CD14-positive monocyte (primary cell): ENCODE results near the gene GDPGP1. TPM values are rescaled to one million over a fixed set of nuclear protein-coding genes. Genes with fewer than 3 reads are reported as not detected.
A peak's percentile ranks its signal among the peaks of the same experiment; 100 is the strongest.

Experiments used
- DNase-seq, 3 donors: peaks; one replicate each; pipeline ENCODE4 v3.0.0-alpha.2; 2011 to 2022
- H2AFZ ChIP-seq: 2 replicates; pipeline ENCODE4 v1.6.0; 2012; ENCODE audit warnings: mild to moderate bottlenecking, low read depth, low read length, inconsistent platforms; ENCODE audit not compliant: insufficient read depth, poor library complexity, severe bottlenecking
- H3K27ac ChIP-seq, 2 donors: 1 replicate in 1 of 2; 2 replicates in 1 of 2; pipeline ENCODE4 v1.5.1; 2012 to 2013; ENCODE audit warnings: low read length in 2 of 2, control low read depth in 1 of 2, inconsistent platforms in 1 of 2, low read depth in 1 of 2, mild to moderate bottlenecking in 1 of 2
- H3K27me3 ChIP-seq, 2 donors: one replicate each; pipeline versions ENCODE4 v1.6.0 to v1.6.1; 2011 to 2013; ENCODE audit warnings: low read length in 2 of 2; ENCODE audit not compliant: control insufficient read depth in 2 of 2, insufficient read depth in 2 of 2
- H3K36me3 ChIP-seq, 2 donors: replicated peaks in 1 of 2; 1 replicate in 1 of 2; 2 replicates in 1 of 2; pipeline versions ENCODE4 v1.5.1 to v1.6.1; 2012 to 2013; ENCODE audit warnings: low read length in 2 of 2, control low read depth in 1 of 2, inconsistent platforms in 1 of 2, mild to moderate bottlenecking in 1 of 2; ENCODE audit not compliant: insufficient read depth in 2 of 2, control insufficient read depth in 1 of 2
- H3K4me1 ChIP-seq, 2 donors: 1 replicate in 1 of 2; 2 replicates in 1 of 2; pipeline versions ENCODE4 v1.5.1 to v1.6.1; 2012 to 2013; ENCODE audit warnings: low read length in 2 of 2, control low read depth in 1 of 2, inconsistent platforms in 1 of 2, mild to moderate bottlenecking in 1 of 2, moderate library complexity in 1 of 2; ENCODE audit not compliant: insufficient read depth in 2 of 2, control insufficient read depth in 1 of 2
- H3K4me2 ChIP-seq: replicated peaks from 2 replicates; pipeline ENCODE3; 2012; ENCODE audit warnings: low read length, moderate library complexity, mild to moderate bottlenecking; ENCODE audit not compliant: poor library complexity, severe bottlenecking; ENCODE audit errors: extremely low read depth
- H3K4me3 ChIP-seq, 3 experiments: fragments of 200-600 bp in 1 of 3; sonication (generic) in 1 of 3; replicated peaks in 1 of 3; 1 replicate in 2 of 3; 2 replicates in 1 of 3; pipeline ENCODE4 v1.5.1; 2011 to 2013; ENCODE audit warnings: low read length in 3 of 3, mild to moderate bottlenecking in 3 of 3, control low read depth in 2 of 3, low read depth in 2 of 3, inconsistent platforms in 1 of 3, moderate library complexity in 1 of 3
- H3K79me2 ChIP-seq: 2 replicates; pipeline ENCODE4 v1.6.0; 2012; ENCODE audit warnings: mild to moderate bottlenecking, control low read depth, inconsistent platforms, low read length, moderate library complexity; ENCODE audit not compliant: insufficient read depth
- H3K9ac ChIP-seq: 2 replicates; pipeline ENCODE4 v1.6.0; 2017; ENCODE audit warnings: low read length, mild to moderate bottlenecking; ENCODE audit not compliant: insufficient read depth, poor library complexity, severe bottlenecking
- H3K9me3 ChIP-seq, 2 donors: replicated peaks in 1 of 2; 1 replicate in 1 of 2; 2 replicates in 1 of 2; pipeline versions ENCODE4 v1.5.1 to v1.6.1; 2012 to 2013; ENCODE audit warnings: low read length in 2 of 2, control low read depth in 1 of 2; ENCODE audit not compliant: control insufficient read depth in 1 of 2, insufficient read depth in 1 of 2
- H4K20me1 ChIP-seq: 2 replicates; pipeline ENCODE4 v1.6.0; 2012; ENCODE audit warnings: mild to moderate bottlenecking, low read length, control low read depth, moderate library complexity; ENCODE audit not compliant: insufficient read depth
- H3K27ac Mint-ChIP-seq, 7 donors: one replicate each; pipeline ENCODE4 v1.8.0; 2020; ENCODE audit warnings: mild to moderate bottlenecking in 7 of 7, mixed read lengths in 7 of 7, moderate library complexity in 6 of 7, inconsistent platforms in 2 of 7
- H3K27me3 Mint-ChIP-seq, 3 donors: one replicate each; pipeline ENCODE4 v1.8.0; 2021 to 2022; ENCODE audit warnings: low read depth in 3 of 3, mild to moderate bottlenecking in 3 of 3, mixed read lengths in 3 of 3, moderate library complexity in 3 of 3, inconsistent platforms in 1 of 3
- H3K36me3 Mint-ChIP-seq, 2 donors: one replicate each; pipeline ENCODE4 v1.8.0; 2020; ENCODE audit warnings: mixed read lengths in 2 of 2, inconsistent platforms in 1 of 2, mild to moderate bottlenecking in 1 of 2
- H3K4me1 Mint-ChIP-seq: one replicate; pipeline ENCODE4 v1.8.0; 2020; ENCODE audit warnings: mild to moderate bottlenecking, mixed read lengths
- H3K4me3 Mint-ChIP-seq, 2 donors: one replicate each; pipeline ENCODE4 v1.8.0; 2020; ENCODE audit warnings: mild to moderate bottlenecking in 2 of 2, mixed read lengths in 2 of 2, moderate library complexity in 1 of 2
- H3K9me3 Mint-ChIP-seq, 7 donors: one replicate each; pipeline ENCODE4 v1.8.0; 2020 to 2022; ENCODE audit warnings: mixed read lengths in 7 of 7, mild to moderate bottlenecking in 6 of 7, moderate library complexity in 6 of 7, inconsistent platforms in 2 of 7
- CTCF ChIP-seq: fragments of 200-600 bp; IDR thresholded peaks from one replicate; pipeline ENCODE4 v1.8.0; 2022; ENCODE audit warnings: antibody characterized with exemption, mild to moderate bottlenecking
- WGBS: methylation state at CpG from one replicate; pipeline ENCODE4 v1.1.5; 2013; ENCODE audit warnings: missing lambda C conversion rate; ENCODE audit not compliant: insufficient coverage; 5-methylcytosine and 5-hydroxymethylcytosine counted together
- intact Hi-C, 2 donors: fragments of 100-400 bp; cut with micrococcal nuclease; formaldehyde crosslinking; loops; one replicate each; pipeline versions ENCODE4 v1.15.0 to v1.15.1; 2023
- polyA plus RNA-seq, 3 donors: library from polyadenylated mRNA; depleted of rRNA in 1 of 3; unstranded in 2 of 3; stranded (reverse) in 1 of 3; fragments of 300-500 nt in 2 of 3; fragments of >200 nt in 1 of 3; fragmentation: Illumina TruSeq in 2 of 3; gene quantifications; 1 replicate in 2 of 3; 2 replicates in 1 of 3; pipeline ENCODE4 v1.2.3, GENCODE V29; 2012 to 2021

GDPGP1 gene
- polyA plus RNA-seq, 3 donors = 0.53 to 3.3 (median 0.91) TPM

DNA sequence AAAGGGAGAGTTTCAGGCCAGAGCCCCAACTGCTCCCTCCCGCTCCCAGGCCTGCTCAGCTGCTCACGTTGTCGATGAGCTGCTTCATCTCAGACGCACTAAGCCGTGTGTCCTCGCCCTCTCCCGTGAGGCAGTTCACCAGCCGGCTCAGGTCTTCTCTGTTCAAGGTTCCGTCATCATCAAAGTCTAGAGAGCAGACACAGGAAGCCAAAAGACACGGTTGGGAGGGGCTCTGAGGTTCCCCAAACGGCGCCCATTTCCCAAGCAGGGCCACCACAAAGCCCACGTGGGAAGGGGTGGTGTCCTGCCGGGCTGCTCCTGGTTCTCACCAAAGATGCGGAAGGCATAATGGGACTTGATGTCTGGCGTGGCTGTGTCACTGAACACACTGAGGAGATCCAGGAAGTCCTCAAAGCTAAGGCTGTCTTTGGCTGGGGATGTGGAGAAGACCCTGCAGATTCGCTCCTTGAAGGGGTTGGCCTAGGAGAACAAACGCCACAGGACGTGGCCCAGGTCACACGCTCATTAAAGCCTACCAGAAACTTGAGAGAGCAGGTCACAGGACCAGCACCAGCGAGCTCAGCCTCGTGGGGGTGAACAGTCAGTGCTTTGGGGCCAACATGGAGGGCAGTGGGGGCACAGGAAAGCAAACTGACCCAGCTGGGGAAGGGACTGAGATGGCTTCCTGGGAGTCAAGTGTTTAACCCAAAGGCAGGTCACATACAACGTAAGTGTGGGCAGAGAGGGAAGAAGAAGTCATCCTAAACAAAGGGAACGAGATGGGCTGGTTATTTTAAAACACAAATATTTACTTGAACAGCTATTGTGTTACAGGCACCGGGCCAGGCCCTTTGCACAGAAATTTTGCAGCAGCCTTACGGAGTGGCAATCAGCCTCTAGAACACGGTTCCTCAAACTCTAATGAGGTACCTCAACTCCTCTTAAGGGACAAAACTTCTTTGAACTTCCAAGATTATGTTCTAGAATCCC lies 2.7 kb upstream of the GDPGP1 start:
- intact Hi-C loops = loop anchor here (5.0 to 10.0 kb wide), 3 partner anchors 36 to 657 kb away; partner anchors contain the start of genes IQGAP1 (in 1 of the 2), NGRN (in 1 of the 2) and TICRR (in 1 of the 2)
- peak overlapping the region; percentile 54 for H3K9ac ChIP-seq

More for the DNA sequence above, 2.7 kb upstream of the GDPGP1 start:
- TF ChIP-seq CTCF = no peak
- Mint-ChIP-seq H3K27ac (peak overlapping the region; percentile 95 to 98 (median 96)), H3K4me1 (peaks cover 40% of the 10 kb centered on the region), H3K27me3 (no peaks in the 10 kb centered on the region), H3K9me3 (peaks cover 0 to 1% (median 0%) of the 10 kb centered on the region in 7 donors), H3K4me3 (peak overlapping the region; percentile 61 to 79), H3K36me3 (peaks cover 54 to 60% of the 10 kb centered on the region in 2 donors)
- peaks cover 44 to 48% of the 10 kb centered on the region in 2 donors for H3K36me3 ChIP-seq
- peak overlapping the region; percentile 36 for H2AFZ ChIP-seq
- 20% methylated on average over 24 of the region's 27 CpGs for WGBS
- H3K4me2 ChIP-seq = peak overlapping the region; percentile 94
- peaks cover 32% of the 10 kb centered on the region for H3K79me2 ChIP-seq
- H3K27me3 ChIP-seq = no peaks in the 10 kb centered on the region
- peaks cover 41 to 47% of the 10 kb centered on the region in 2 donors for H3K4me1 ChIP-seq
- peak overlapping the region in 2 of 3 experiments; percentile 11 to 96 for H3K4me3 ChIP-seq
- peak; percentile 95 to 96 (median 95) for DNase-seq
- H4K20me1 ChIP-seq = peaks cover 47% of the 10 kb centered on the region
- no peaks in the 10 kb centered on the region for H3K9me3 ChIP-seq
- peak overlapping the region; percentile 80 to 86 for H3K27ac ChIP-seq
